Spinal cord (tissue), 4 donors: ENCODE data around the gene PEPD. TPM values are rescaled to one million over a fixed set of nuclear protein-coding genes. Genes with fewer than 3 reads are reported as not detected.

Source experiments
- polyA plus RNA-seq, 2 donors: library from polyadenylated mRNA; unstranded; fragments of 120-200 nt; gene quantifications; one replicate each; pipeline ENCODE4 v1.2.1, GENCODE V29; 2013; ENCODE audit not compliant: insufficient read length in 2 of 2
- total RNA-seq, 2 donors: library from RNA; depleted of rRNA in 1 of 2; stranded (reverse); fragments of 120-200 nt in 1 of 2; fragments of >200 nt in 1 of 2; gene quantifications; one replicate each; pipeline versions ENCODE4 v1.2.3 to v1.2.4, GENCODE V29; 2013 to 2014

The PEPD gene
- total and polyA plus RNA-seq, 4 donors: 30.0 to 62.6 (median 48.6) TPM

Other genes starting within 250 kb of the PEPD start
- gene CEBPA, start 219.3 kb downstream of the PEPD start, total RNA-seq: 1 to 10 TPM; 5.1 to 6.4 TPM
- gene CEBPA, start 219.3 kb downstream of the PEPD start, polyA plus RNA-seq: 1 to 10 TPM; 6.0 to 6.7 TPM
- gene CEBPG, start 148.1 kb downstream of the PEPD start, total RNA-seq: 10 to 100 TPM; 19.2 to 30.0 TPM
- 10 to 100 TPM; 26.7 to 36.3 TPM for gene CEBPG, start 148.1 kb downstream of the PEPD start, polyA plus RNA-seq
- 1 to 10 TPM; 3.3 to 6.5 TPM for gene CHST8, start 100.2 kb upstream of the PEPD start, total RNA-seq
- 10 to 100 TPM; 14.4 to 17.7 TPM for gene CHST8, start 100.2 kb upstream of the PEPD start, polyA plus RNA-seq